GM13976 (cell line): ENCODE measurements around the gene PLPP3.
A peak's percentile ranks its signal among the peaks of the same experiment; 100 is the strongest.

Source experiments
- DNase-seq: peaks from one replicate; pipeline ENCODE4 v3.0.0; 2012; ENCODE audit warnings: low spot score
- CTCF ChIP-seq: IDR thresholded peaks from 2 replicates; pipeline ENCODE4 v1.5.1; 2012; ENCODE audit warnings: borderline replicate concordance, mild to moderate bottlenecking; ENCODE audit not compliant: insufficient read depth; ENCODE audit errors: extremely low read depth, missing control alignments, control extremely low read depth
- in situ Hi-C: fragments of 300-500 bp; cut with MboI; formaldehyde crosslinking; loops from one replicate; pipeline ENCODE4 v1.12.0; 2022; ENCODE audit warnings: low sequenced_read_pairs, mixed read lengths, inconsistent platforms; ENCODE audit not compliant: unreplicated experiment

PLPP3 gene

GRCh38 chr1:56482486-56482885, 96.9 kb downstream of the PLPP3 start:
- TF ChIP-seq CTCF, result no peak
- in situ Hi-C loops, result no loop called here
- no peak for DNase-seq

GRCh38 chr1:56481140-56481694, 98.1 kb downstream of the PLPP3 start:
- no peak for DNase-seq
- in situ Hi-C loops, result no loop called here
- no peak for TF ChIP-seq CTCF

GRCh38 chr1:56478734-56479133, 100.6 kb downstream of the PLPP3 start:
- DNase-seq, result no peak
- in situ Hi-C loops, result no loop called here
- TF ChIP-seq CTCF, result no peak

- peak; percentile 14 for DNase-seq
- TF ChIP-seq CTCF, result no peak
- in situ Hi-C loops, result no loop called here
These were observed 101.9 kb downstream of the PLPP3 start for GRCh38 chr1:56477164-56478111.

GRCh38 chr1:56473582-56474270, 105.6 kb downstream of the PLPP3 start:
- no peak for TF ChIP-seq CTCF
- DNase-seq, result no peak
- in situ Hi-C loops, result no loop called here

- in situ Hi-C loops, result no loop called here
- no peak for TF ChIP-seq CTCF
- DNase-seq, result peak; percentile 57
These were observed 106.5 kb downstream of the PLPP3 start for GRCh38 chr1:56472860-56473259.
